ENCODE measurements around the gene DAD1.

Gene DAD1

DNA sequence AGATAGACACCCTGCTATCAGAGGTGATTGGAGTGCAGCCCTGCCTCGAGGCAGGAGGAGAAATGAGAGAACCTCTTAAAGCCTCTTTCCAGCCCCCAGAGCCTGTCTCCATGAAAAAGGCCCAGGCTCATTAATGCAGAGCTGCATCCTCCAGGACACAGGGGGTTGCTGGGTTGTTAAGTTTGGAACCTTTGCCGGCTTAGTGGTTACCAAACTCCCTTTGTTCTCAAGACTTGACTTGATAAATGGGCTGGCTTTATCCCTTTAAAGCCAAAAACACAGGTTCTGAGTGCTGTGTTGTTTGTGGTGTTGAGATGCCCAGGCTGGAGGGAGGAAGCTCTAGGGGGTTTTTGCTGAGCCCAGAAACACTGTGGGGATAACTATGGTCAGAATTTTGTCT lies 71.0 kb downstream of the DAD1 start:
- no peak for DNase-seq (ENCODE audit: low read depth in 3 of 3)

DNA sequence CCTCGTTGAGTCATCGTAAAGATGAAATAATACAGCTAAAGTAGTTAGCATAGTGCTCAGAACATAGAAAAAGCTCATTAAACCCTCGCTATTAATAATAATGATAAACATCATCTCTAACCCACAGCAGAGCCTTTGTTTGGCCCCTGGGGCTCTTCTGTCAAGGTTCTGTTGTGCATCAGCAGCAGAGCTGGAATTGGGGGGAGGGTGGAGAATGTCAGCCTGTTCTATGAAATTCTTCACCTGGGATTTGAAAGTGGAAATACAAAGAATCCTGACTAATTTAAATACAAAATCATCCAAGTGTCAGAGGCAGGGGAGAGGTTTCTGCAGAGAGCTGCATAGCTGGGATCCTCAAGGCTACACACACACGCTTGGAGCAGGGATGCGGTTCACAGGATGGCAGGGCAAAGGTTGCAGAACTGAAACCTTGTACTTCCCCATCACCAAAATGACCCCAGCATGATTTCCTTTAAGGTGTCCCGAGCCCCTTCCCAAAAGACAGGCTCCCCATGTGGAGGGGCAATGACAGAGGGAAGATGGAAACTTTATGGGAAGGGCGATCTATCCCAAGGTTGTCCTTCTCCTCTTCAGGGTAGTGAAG lies 71.8 kb downstream of the DAD1 start:
- DNase-seq (ENCODE audit: low read depth in 3 of 3): no peak

DNA sequence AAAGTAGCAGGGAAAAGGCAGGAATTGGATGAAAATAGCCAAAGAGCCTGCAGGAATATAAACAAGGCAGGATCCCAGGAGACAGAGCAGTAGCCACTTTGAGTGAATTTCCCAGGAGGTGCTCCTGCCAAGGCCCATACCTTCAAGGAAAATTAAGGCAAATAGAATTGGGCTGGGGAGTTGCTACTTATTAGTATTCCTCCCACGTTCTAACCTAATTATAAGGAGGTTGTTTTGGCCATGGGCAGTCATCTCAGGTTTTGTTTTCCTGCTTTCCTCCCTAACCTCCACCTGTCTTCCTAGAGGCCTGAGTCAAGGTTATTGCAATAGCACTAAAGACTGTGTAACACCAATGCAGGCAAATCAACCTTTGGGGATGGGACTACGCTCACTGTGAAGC lies 73.1 kb downstream of the DAD1 start:
- no peak for DNase-seq (ENCODE audit: low read depth in 3 of 3)

All from stimulated activated CD4-positive, alpha-beta T cell treated with anti-CD3 and anti-CD28 coated beads, TNF-alpha, amount 100 ng/mL, for 4 hours (primary cell).